HepG2 (cell line): ENCODE measurements around the gene COMMD9. TPM values are rescaled to one million over a fixed set of nuclear protein-coding genes. Genes with fewer than 3 reads are reported as not detected.

Source experiments
- DPF2 ChIP-seq: sonication (generic); formaldehyde crosslinking; IDR thresholded peaks from 2 replicates; pipeline ENCODE4 v1.4.0; 2020; ENCODE audit warnings: mild to moderate bottlenecking, low read depth, missing genetic modification reagents, borderline replicate concordance
- HINFP ChIP-seq: sonication (generic); formaldehyde crosslinking; IDR thresholded peaks from 2 replicates; pipeline ENCODE4 v1.4.0; 2020; ENCODE audit warnings: low read depth, mild to moderate bottlenecking, missing genetic modification reagents
- HMGXB3 ChIP-seq: sonication (generic); formaldehyde crosslinking; IDR thresholded peaks from 2 replicates; pipeline ENCODE4 v1.4.0; 2020; ENCODE audit warnings: missing genetic modification reagents, borderline replicate concordance
- JARID2 ChIP-seq: sonication (generic); formaldehyde crosslinking; IDR thresholded peaks from 2 replicates; pipeline ENCODE4 v1.8.1; 2023; ENCODE audit warnings: missing genetic modification reagents, inconsistent platforms; ENCODE audit not compliant: insufficient replicate concordance
- MLLT10 ChIP-seq: sonication (generic); formaldehyde crosslinking; IDR thresholded peaks from 2 replicates; pipeline ENCODE4 v1.4.0; 2020; ENCODE audit warnings: missing genetic modification reagents
- PCBP2 ChIP-seq: fragments of 200-400 bp; formaldehyde crosslinking; optimal IDR thresholded peaks from 2 replicates; pipeline ENCODE3; 2018; ENCODE audit warnings: low read length, low read depth; ENCODE audit not compliant: poor library complexity, severe bottlenecking
- ZNF280B ChIP-seq: sonication (generic); formaldehyde crosslinking; IDR thresholded peaks from 2 replicates; pipeline ENCODE4 v1.5.0; 2020; ENCODE audit warnings: missing genetic modification reagents, mild to moderate bottlenecking, borderline replicate concordance
- ZNF549 ChIP-seq: sonication (generic); formaldehyde crosslinking; IDR thresholded peaks from 2 replicates; pipeline ENCODE4 v1.5.0; 2020; ENCODE audit warnings: missing genetic modification reagents
- ZNF737 ChIP-seq: sonication (generic); formaldehyde crosslinking; IDR thresholded peaks from 2 replicates; pipeline ENCODE4 v1.5.0; 2020; ENCODE audit warnings: missing genetic modification reagents, mild to moderate bottlenecking, borderline replicate concordance
- polyA plus RNA-seq, 8 experiments: library from polyadenylated mRNA; depleted of rRNA in 3 of 8; stranded (reverse) in 7 of 8; unstranded in 1 of 8; fragments of >200 nt; fragmentation: Illumina TruSeq in 4 of 8; extraction: Trizol in 4 of 8; gene quantifications; 2 replicates each; pipeline versions ENCODE4 v1.2.1 to v1.2.3, GENCODE V29; 2011 to 2016; ENCODE audit warnings: low read depth in 4 of 8, missing spikeins in 1 of 8, mixed read lengths in 1 of 8; ENCODE audit not compliant: insufficient read depth in 1 of 8
- total RNA-seq, 5 experiments: library from RNA; depleted of rRNA; stranded (reverse); fragments of >200 nt; fragmentation: Illumina TruSeq; extraction: Trizol; gene quantifications; 2 replicates each; pipeline ENCODE4 v1.2.3, GENCODE V29; 2016; ENCODE audit warnings: low read depth in 1 of 5
- TF ChIP-seq, protein P1 (sequence below): sonication (generic); formaldehyde crosslinking; IDR thresholded peaks from 2 replicates; pipeline ENCODE4 v1.9.0; 2021; ENCODE audit warnings: mild to moderate bottlenecking, missing genetic modification reagents
- TF ChIP-seq, protein P2 (sequence below): sonication (generic); formaldehyde crosslinking; conservative IDR thresholded peaks from 2 replicates; pipeline ENCODE4 v1.8.0; 2022; ENCODE audit warnings: missing genetic modification reagents

Gene COMMD9
- total and polyA plus RNA-seq, 2 of the 13 experiments (the other 11 are each of a cell fraction or from before 2014, with no cell fraction given), result 47.3 to 76.7 TPM

GRCh38 chr11:36224209-36224882 is 64.9 kb downstream of the COMMD9 start (continued):
- no peak for TF ChIP-seq PCBP2
- TF ChIP-seq, protein P1, sequence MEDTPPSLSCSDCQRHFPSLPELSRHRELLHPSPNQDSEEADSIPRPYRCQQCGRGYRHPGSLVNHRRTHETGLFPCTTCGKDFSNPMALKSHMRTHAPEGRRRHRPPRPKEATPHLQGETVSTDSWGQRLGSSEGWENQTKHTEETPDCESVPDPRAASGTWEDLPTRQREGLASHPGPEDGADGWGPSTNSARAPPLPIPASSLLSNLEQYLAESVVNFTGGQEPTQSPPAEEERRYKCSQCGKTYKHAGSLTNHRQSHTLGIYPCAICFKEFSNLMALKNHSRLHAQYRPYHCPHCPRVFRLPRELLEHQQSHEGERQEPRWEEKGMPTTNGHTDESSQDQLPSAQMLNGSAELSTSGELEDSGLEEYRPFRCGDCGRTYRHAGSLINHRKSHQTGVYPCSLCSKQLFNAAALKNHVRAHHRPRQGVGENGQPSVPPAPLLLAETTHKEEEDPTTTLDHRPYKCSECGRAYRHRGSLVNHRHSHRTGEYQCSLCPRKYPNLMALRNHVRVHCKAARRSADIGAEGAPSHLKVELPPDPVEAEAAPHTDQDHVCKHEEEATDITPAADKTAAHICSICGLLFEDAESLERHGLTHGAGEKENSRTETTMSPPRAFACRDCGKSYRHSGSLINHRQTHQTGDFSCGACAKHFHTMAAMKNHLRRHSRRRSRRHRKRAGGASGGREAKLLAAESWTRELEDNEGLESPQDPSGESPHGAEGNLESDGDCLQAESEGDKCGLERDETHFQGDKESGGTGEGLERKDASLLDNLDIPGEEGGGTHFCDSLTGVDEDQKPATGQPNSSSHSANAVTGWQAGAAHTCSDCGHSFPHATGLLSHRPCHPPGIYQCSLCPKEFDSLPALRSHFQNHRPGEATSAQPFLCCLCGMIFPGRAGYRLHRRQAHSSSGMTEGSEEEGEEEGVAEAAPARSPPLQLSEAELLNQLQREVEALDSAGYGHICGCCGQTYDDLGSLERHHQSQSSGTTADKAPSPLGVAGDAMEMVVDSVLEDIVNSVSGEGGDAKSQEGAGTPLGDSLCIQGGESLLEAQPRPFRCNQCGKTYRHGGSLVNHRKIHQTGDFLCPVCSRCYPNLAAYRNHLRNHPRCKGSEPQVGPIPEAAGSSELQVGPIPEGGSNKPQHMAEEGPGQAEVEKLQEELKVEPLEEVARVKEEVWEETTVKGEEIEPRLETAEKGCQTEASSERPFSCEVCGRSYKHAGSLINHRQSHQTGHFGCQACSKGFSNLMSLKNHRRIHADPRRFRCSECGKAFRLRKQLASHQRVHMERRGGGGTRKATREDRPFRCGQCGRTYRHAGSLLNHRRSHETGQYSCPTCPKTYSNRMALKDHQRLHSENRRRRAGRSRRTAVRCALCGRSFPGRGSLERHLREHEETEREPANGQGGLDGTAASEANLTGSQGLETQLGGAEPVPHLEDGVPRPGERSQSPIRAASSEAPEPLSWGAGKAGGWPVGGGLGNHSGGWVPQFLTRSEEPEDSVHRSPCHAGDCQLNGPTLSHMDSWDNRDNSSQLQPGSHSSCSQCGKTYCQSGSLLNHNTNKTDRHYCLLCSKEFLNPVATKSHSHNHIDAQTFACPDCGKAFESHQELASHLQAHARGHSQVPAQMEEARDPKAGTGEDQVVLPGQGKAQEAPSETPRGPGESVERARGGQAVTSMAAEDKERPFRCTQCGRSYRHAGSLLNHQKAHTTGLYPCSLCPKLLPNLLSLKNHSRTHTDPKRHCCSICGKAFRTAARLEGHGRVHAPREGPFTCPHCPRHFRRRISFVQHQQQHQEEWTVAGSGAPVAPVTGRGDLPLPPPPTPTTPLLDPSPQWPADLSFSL, result no peak
- TF ChIP-seq ZNF737 (CRISPR knock-in tag), result no peak
- no peak for TF ChIP-seq HINFP
- TF ChIP-seq MLLT10, result no peak
- no peak for TF ChIP-seq JARID2 (CRISPR knock-in tag)
- TF ChIP-seq DPF2 (CRISPR knock-in tag), result no peak
- TF ChIP-seq ZNF280B (CRISPR knock-in tag), result no peak
- no peak for TF ChIP-seq HMGXB3 (CRISPR knock-in tag)
- TF ChIP-seq, protein P2, sequence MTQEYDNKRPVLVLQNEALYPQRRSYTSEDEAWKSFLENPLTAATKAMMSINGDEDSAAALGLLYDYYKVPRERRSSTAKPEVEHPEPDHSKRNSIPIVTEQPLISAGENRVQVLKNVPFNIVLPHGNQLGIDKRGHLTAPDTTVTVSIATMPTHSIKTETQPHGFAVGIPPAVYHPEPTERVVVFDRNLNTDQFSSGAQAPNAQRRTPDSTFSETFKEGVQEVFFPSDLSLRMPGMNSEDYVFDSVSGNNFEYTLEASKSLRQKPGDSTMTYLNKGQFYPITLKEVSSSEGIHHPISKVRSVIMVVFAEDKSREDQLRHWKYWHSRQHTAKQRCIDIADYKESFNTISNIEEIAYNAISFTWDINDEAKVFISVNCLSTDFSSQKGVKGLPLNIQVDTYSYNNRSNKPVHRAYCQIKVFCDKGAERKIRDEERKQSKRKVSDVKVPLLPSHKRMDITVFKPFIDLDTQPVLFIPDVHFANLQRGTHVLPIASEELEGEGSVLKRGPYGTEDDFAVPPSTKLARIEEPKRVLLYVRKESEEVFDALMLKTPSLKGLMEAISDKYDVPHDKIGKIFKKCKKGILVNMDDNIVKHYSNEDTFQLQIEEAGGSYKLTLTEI (CRISPR knock-in tag), result no peak
- TF ChIP-seq ZNF549 (CRISPR knock-in tag), result no peak
